Measurements from ENCODE around the gene MRRF.

MRRF gene

GRCh38 chr9:122221183-122221811 is 43.4 kb upstream of the MRRF start:
- H3K9ac ChIP-seq (ENCODE audit: low read depth, low read length, poor library complexity, severe bottlenecking), result no peak overlapping the region
- H3K36me3 ChIP-seq (ENCODE audit: insufficient read depth, low read length), result no peaks in the 10 kb centered on the region
- no peaks in the 10 kb centered on the region for H4K20me1 ChIP-seq (ENCODE audit: insufficient read depth, low read length, poor library complexity, severe bottlenecking)
- no peak overlapping the region for H3K4me2 ChIP-seq (ENCODE audit: low read depth, low read length, poor library complexity, severe bottlenecking)
- H3K9me3 ChIP-seq (ENCODE audit: insufficient read depth, low read depth, low read length), result no peaks in the 10 kb centered on the region
- no peaks in the 10 kb centered on the region for H3K27me3 ChIP-seq (ENCODE audit: insufficient read depth, low read length, poor library complexity, severe bottlenecking)
- no peaks in the 10 kb centered on the region for H3K9me2 ChIP-seq (replicated peaks; ENCODE audit: low read depth, low read length)
- no peaks in the 10 kb centered on the region for H3K79me2 ChIP-seq (ENCODE audit: insufficient read depth, low read length)
- H2AFZ ChIP-seq (ENCODE audit: low read length), result no peak overlapping the region
- H3F3A ChIP-seq (ENCODE audit: low read depth), result no peaks in the 10 kb centered on the region
- peaks cover 14% of the 10 kb centered on the region for H3K4me1 ChIP-seq (ENCODE audit: insufficient read depth, low read length, poor library complexity, severe bottlenecking)
- no peak overlapping the region for H3K4me3 ChIP-seq (ENCODE audit: low read length, poor library complexity, severe bottlenecking)
- TF ChIP-seq EZH2phosphoT487 (IDR thresholded peaks at IDR 0.05; ENCODE audit: borderline replicate concordance), result no peak
- no peak for TF ChIP-seq CTCF (conservative IDR thresholded peaks at IDR 0.05; ENCODE audit: low read length)

- Histone ChIP-seq H3K4me1 (ENCODE audit: insufficient read depth, low read length, poor library complexity, severe bottlenecking) (peaks cover 11% of the 10 kb centered on the region), H3K4me3 (ENCODE audit: low read length, poor library complexity, severe bottlenecking) (no peak overlapping the region), H3K27me3 (ENCODE audit: insufficient read depth, low read length, poor library complexity, severe bottlenecking) (no peaks in the 10 kb centered on the region), H3K9me3 (ENCODE audit: insufficient read depth, low read depth, low read length) (no peaks in the 10 kb centered on the region), H3K36me3 (ENCODE audit: insufficient read depth, low read length) (no peaks in the 10 kb centered on the region), H3F3A (ENCODE audit: low read depth) (no peaks in the 10 kb centered on the region), H4K20me1 (ENCODE audit: insufficient read depth, low read length, poor library complexity, severe bottlenecking) (no peaks in the 10 kb centered on the region), H2AFZ (ENCODE audit: low read length) (no peak overlapping the region), H3K9ac (ENCODE audit: low read depth, low read length, poor library complexity, severe bottlenecking) (no peak overlapping the region), H3K79me2 (ENCODE audit: insufficient read depth, low read length) (no peaks in the 10 kb centered on the region), H3K9me2 (replicated peaks; ENCODE audit: low read depth, low read length) (no peaks in the 10 kb centered on the region), H3K4me2 (ENCODE audit: low read depth, low read length, poor library complexity, severe bottlenecking) (no peak overlapping the region)
- no peak for TF ChIP-seq CTCF (conservative IDR thresholded peaks at IDR 0.05; ENCODE audit: low read length)
- TF ChIP-seq EZH2phosphoT487 (IDR thresholded peaks at IDR 0.05; ENCODE audit: borderline replicate concordance), result no peak
Observed at GRCh38 chr9:122222791-122223190, 41.9 kb upstream of the MRRF start.

DNA sequence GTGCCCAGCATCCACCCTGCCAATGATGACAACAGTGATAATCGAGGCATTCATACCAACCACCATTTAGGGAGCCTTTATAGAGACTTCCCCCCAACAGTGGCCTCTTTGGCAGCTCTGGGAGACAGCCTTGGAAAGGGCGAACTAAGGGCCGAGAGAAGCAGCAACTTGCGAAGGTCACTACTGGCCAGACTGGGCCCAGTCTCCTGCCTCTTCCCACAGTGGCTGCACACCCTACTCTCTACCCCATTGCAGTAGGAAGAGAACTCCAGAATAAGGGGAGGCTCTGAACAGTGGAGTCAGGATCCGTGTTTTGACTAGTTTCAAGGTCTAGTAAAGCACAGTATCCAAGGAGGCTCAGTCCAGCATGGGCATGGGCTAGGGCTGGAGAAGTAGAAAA is 41.2 kb upstream of the MRRF start:
- H3K79me2 ChIP-seq (ENCODE audit: insufficient read depth, low read length), result no peaks in the 10 kb centered on the region
- no peak overlapping the region for H3K9ac ChIP-seq (ENCODE audit: low read depth, low read length, poor library complexity, severe bottlenecking)
- H4K20me1 ChIP-seq (ENCODE audit: insufficient read depth, low read length, poor library complexity, severe bottlenecking), result no peaks in the 10 kb centered on the region
- H2AFZ ChIP-seq (ENCODE audit: low read length), result no peak overlapping the region
- H3K4me1 ChIP-seq (ENCODE audit: insufficient read depth, low read length, poor library complexity, severe bottlenecking), result peaks cover 5% of the 10 kb centered on the region
- no peaks in the 10 kb centered on the region for H3K36me3 ChIP-seq (ENCODE audit: insufficient read depth, low read length)
- H3K9me2 ChIP-seq (replicated peaks; ENCODE audit: low read depth, low read length), result no peaks in the 10 kb centered on the region
- no peak for TF ChIP-seq EZH2phosphoT487 (IDR thresholded peaks at IDR 0.05; ENCODE audit: borderline replicate concordance)
- no peaks in the 10 kb centered on the region for H3F3A ChIP-seq (ENCODE audit: low read depth)
- no peaks in the 10 kb centered on the region for H3K27me3 ChIP-seq (ENCODE audit: insufficient read depth, low read length, poor library complexity, severe bottlenecking)
- no peak overlapping the region for H3K4me2 ChIP-seq (ENCODE audit: low read depth, low read length, poor library complexity, severe bottlenecking)
- no peaks in the 10 kb centered on the region for H3K9me3 ChIP-seq (ENCODE audit: insufficient read depth, low read depth, low read length)
- H3K4me3 ChIP-seq (ENCODE audit: low read length, poor library complexity, severe bottlenecking), result no peak overlapping the region
